SU-DHL-6 (cell line): ENCODE data around the gene CDK5RAP2.

ENCODE experiments used
- EZH2phosphoT487 ChIP-seq: fragments of 200-600 bp; sonication (generic), shearing (Covaris generic); conservative IDR thresholded peaks from 2 replicates; pipeline ENCODE4 v1.6.1; 2018; ENCODE audit warnings: mild to moderate bottlenecking, antibody characterized with exemption, low read length, moderate library complexity, mixed read lengths
- TF ChIP-seq, protein P1 (sequence below): fragments of 200-600 bp; sonication (generic); IDR thresholded peaks from one replicate; pipeline ENCODE4 v1.5.1; 2017; ENCODE audit warnings: antibody characterized with exemption, mild to moderate bottlenecking, low read length, moderate library complexity; ENCODE audit not compliant: insufficient read depth, poor library complexity, severe bottlenecking

DNA sequence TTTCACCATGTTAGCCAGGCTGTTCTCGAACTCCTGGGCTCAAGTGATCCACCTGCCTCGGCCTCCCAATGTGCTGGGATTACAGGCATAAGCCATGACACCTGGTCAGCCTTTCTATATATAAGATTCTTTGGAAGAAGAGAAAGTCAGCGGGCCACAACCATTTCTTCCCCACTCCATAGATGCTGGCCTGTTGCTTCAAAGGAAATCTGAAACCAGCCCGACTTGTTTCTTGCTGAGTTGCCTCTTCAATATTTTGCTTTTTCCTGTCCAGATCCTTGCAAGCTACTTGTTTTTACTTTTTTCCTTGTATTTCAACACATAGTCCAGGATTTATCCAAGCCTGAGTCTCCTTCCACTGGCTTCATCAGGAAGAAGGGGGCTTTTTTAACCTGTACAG is 219.5 kb downstream of the CDK5RAP2 start:
- TF ChIP-seq, protein P1, sequence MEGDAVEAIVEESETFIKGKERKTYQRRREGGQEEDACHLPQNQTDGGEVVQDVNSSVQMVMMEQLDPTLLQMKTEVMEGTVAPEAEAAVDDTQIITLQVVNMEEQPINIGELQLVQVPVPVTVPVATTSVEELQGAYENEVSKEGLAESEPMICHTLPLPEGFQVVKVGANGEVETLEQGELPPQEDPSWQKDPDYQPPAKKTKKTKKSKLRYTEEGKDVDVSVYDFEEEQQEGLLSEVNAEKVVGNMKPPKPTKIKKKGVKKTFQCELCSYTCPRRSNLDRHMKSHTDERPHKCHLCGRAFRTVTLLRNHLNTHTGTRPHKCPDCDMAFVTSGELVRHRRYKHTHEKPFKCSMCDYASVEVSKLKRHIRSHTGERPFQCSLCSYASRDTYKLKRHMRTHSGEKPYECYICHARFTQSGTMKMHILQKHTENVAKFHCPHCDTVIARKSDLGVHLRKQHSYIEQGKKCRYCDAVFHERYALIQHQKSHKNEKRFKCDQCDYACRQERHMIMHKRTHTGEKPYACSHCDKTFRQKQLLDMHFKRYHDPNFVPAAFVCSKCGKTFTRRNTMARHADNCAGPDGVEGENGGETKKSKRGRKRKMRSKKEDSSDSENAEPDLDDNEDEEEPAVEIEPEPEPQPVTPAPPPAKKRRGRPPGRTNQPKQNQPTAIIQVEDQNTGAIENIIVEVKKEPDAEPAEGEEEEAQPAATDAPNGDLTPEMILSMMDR: no peak
- TF ChIP-seq EZH2phosphoT487: no peak
